Breast epithelium (tissue), 3 donors: ENCODE results near the gene SSTR1.

Experiments
- POLR2A ChIP-seq: fragments of 450-650 bp; IDR thresholded peaks from one replicate; pipeline ENCODE4 v1.6.1; 2016; ENCODE audit warnings: antibody characterized with exemption, mild to moderate bottlenecking, moderate library complexity
- TF ChIP-seq, protein P1 (sequence below), 3 donors: fragments of 450-650 bp; IDR thresholded peaks; one replicate each; pipeline ENCODE4 v1.5.1; 2016 to 2017; ENCODE audit warnings: antibody characterized with exemption in 3 of 3, mild to moderate bottlenecking in 3 of 3, moderate library complexity in 3 of 3

DNA sequence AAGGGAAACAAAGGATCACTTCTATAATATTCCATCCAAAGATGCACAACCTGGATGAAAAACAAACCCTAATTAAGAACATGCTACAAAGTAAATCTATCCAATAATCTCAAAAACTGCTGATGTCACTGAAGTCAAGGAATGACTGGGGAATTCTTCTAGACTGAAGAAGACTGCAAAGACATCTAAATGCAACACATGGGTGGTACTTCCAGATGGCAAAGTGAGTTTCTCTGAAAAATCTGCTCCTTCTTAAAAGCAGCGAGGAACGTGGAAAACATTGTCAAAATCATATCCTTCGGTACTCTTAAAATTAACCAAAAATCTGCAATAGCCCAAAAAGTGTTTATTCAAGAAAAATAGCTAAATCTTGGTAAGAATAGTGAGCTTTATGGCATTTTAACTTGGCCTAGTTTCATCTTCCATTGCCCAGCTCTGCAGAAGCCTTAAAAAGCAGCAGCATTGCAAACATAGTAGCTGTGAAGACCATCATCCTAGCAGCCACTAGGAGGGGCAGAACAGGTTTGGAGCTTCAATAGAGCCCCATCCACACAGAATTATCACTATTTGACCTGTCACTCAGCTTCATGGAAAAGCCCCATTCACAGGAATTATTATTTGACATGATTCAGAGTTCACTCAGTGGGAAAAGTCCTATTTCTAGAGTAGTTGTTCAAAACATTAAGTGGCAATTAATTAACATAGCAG, 40.8 kb downstream of the SSTR1 start:
- TF ChIP-seq POLR2A: no peak
- TF ChIP-seq, protein P1, sequence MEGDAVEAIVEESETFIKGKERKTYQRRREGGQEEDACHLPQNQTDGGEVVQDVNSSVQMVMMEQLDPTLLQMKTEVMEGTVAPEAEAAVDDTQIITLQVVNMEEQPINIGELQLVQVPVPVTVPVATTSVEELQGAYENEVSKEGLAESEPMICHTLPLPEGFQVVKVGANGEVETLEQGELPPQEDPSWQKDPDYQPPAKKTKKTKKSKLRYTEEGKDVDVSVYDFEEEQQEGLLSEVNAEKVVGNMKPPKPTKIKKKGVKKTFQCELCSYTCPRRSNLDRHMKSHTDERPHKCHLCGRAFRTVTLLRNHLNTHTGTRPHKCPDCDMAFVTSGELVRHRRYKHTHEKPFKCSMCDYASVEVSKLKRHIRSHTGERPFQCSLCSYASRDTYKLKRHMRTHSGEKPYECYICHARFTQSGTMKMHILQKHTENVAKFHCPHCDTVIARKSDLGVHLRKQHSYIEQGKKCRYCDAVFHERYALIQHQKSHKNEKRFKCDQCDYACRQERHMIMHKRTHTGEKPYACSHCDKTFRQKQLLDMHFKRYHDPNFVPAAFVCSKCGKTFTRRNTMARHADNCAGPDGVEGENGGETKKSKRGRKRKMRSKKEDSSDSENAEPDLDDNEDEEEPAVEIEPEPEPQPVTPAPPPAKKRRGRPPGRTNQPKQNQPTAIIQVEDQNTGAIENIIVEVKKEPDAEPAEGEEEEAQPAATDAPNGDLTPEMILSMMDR (IDR thresholded peaks at IDR 0.05): no peak
